Heart left ventricle (tissue), 16 donors: ENCODE data around the gene APOBEC4. TPM values are rescaled to one million over a fixed set of nuclear protein-coding genes. Genes with fewer than 3 reads are reported as not detected.

Source experiments
- ATAC-seq, 4 donors: fragments of 200-7000 bp; cut with Tn5 transposase; one replicate each; pipeline ENCODE4 v1.9.1; 2020 to 2022; ENCODE audit warnings: moderate library complexity in 4 of 4, mild to moderate bottlenecking in 3 of 4, moderate number of reproducible peaks in 1 of 4
- DNase-seq, 5 donors: peaks; one replicate each; pipeline ENCODE4 v3.0.0-alpha.2; 2020
- H3K27ac ChIP-seq, 12 donors: fragments of 200-600 bp; sonication (generic) in 4 of 12; one replicate each; pipeline versions ENCODE4 v1.5.0 to v1.8.0; 2016 to 2022; ENCODE audit warnings: mild to moderate bottlenecking in 2 of 12
- H3K27me3 ChIP-seq, 9 donors: fragments of 200-600 bp; sonication (generic) in 2 of 9; one replicate each; pipeline versions ENCODE4 v1.5.1 to v1.8.0; 2016 to 2022; ENCODE audit warnings: mild to moderate bottlenecking in 3 of 9
- H3K36me3 ChIP-seq, 9 donors: fragments of 200-600 bp; sonication (generic) in 2 of 9; one replicate each; pipeline versions ENCODE4 v1.5.0 to v1.8.0; 2018 to 2022; ENCODE audit warnings: mild to moderate bottlenecking in 2 of 9
- H3K4me1 ChIP-seq, 12 donors: fragments of 200-600 bp; sonication (generic) in 4 of 12; one replicate each; pipeline versions ENCODE4 v1.5.0 to v1.8.0; 2016 to 2022; ENCODE audit warnings: mild to moderate bottlenecking in 3 of 12
- H3K4me3 ChIP-seq, 12 donors: fragments of 200-600 bp; sonication (generic) in 4 of 12; one replicate each; pipeline versions ENCODE4 v1.5.0 to v1.8.0; 2017 to 2022; ENCODE audit warnings: mild to moderate bottlenecking in 9 of 12, moderate library complexity in 4 of 12
- H3K9me3 ChIP-seq, 12 donors: fragments of 200-600 bp; sonication (generic) in 4 of 12; one replicate each; pipeline versions ENCODE4 v1.5.0 to v1.8.0; 2016 to 2022; ENCODE audit warnings: mild to moderate bottlenecking in 1 of 12
- POLR2A ChIP-seq, 2 donors: fragments of 450-650 bp; IDR thresholded peaks; one replicate each; pipeline ENCODE4 v1.6.1; 2017; ENCODE audit warnings: antibody characterized with exemption in 2 of 2, mild to moderate bottlenecking in 2 of 2, moderate library complexity in 2 of 2
- WGBS, 4 donors: extraction: QIAGEN DNeasy Blood & Tissue Kit in 2 of 4; methylation state at CpG; one replicate each; pipeline versions ENCODE4 v1.1.5 to v1.1.7; 2013 to 2018; 5-methylcytosine and 5-hydroxymethylcytosine counted together
- intact Hi-C, 10 donors: fragments of 100-400 bp; cut with DNase I; formaldehyde crosslinking; loops; one replicate each; pipeline versions ENCODE4 v1.11.1 to v1.14.2; 2022
- polyA plus RNA-seq, 2 donors: library from polyadenylated mRNA; stranded (reverse); fragments of 200-250 nt; gene quantifications; one replicate each; pipeline ENCODE4 v1.2.3, GENCODE V29; 2013
- total RNA-seq, 9 donors: library from RNA; depleted of rRNA in 2 of 9; stranded (reverse); fragments of >200 nt in 2 of 9; fragmentation: NEBNext Ultra II Directional in 3 of 9; extraction: Animal tissue kit (Norgen Biotek cat#: 25700) in 3 of 9; gene quantifications; one replicate each; pipeline versions ENCODE4 v1.1.0 to v1.2.4, GENCODE V29; 2016 to 2023
- TF ChIP-seq, protein P1 (sequence below), 12 donors: fragments of 200-600 bp; sonication (generic) in 4 of 12; IDR thresholded peaks; one replicate each; pipeline versions ENCODE4 v1.5.0 to v1.8.0; 2018 to 2022; ENCODE audit warnings: antibody characterized with exemption in 12 of 12, mild to moderate bottlenecking in 5 of 12
- donor health status: ischemic (EF 13 %, LVEDD 7.1; RV severe dilation, severe dysfunction).
- donor health status: healthy with polysubstance abuse.
- donor health status: DM: no; HTN: yes; CAD: no.
- donor health status: DM: no; HTN: no; CAD: no.
- donor health status: ischemic (EF 25% LVEDD 6.9; RV normal size, moderate dysfunction).
- donor health status: ischemic (EF 25% LVEDD 5.7; RV mildly dilated, moderate dysfunction).
- donor health status: healthy.
- donor health status: DM: yes; HTN: yes; CAD: no.
- donor health status: ischemic (EF 35%, LVEDD 5.7; RV mildly dilated, moderate dysfunction).
- donor health status: nonischemic (EF 11% LVEDD 7.7; RV severe dilation, severe dysfunction).
- donor health status: DM: yes; HTN: yes; CAD: no.
- donor health status: PGD.
- donor health status: ischemic (EF 29% LVEDD 5.4; RV normal size, mild dysfunction).
- donor health status: nonischemic (EF 23%, LVEDD 6.1; RV moderate dilation, normal function).

The APOBEC4 gene
- total and polyA plus RNA-seq, 11 donors: 0.30 TPM; not detected in 10

DNA sequence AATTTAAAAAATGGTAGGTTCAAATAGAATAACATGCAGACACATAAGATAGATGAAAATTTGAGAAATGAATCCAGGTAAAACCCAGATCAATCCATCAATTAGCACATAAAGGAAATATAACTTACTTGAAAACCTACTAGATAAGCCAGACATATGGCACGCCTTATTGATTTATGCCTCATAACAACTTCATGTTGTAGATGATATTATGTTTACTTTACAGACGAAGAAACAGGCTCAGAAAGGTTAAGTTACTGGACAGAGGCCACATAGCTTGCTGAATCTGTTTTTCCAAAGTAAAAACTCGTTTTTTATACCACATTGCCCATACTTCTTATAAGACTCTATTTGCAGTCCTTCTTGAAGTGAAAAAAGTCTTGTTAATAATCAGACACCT is 40.7 kb downstream of the APOBEC4 start:
- ATAC-seq: no peak
- TF ChIP-seq, protein P1, sequence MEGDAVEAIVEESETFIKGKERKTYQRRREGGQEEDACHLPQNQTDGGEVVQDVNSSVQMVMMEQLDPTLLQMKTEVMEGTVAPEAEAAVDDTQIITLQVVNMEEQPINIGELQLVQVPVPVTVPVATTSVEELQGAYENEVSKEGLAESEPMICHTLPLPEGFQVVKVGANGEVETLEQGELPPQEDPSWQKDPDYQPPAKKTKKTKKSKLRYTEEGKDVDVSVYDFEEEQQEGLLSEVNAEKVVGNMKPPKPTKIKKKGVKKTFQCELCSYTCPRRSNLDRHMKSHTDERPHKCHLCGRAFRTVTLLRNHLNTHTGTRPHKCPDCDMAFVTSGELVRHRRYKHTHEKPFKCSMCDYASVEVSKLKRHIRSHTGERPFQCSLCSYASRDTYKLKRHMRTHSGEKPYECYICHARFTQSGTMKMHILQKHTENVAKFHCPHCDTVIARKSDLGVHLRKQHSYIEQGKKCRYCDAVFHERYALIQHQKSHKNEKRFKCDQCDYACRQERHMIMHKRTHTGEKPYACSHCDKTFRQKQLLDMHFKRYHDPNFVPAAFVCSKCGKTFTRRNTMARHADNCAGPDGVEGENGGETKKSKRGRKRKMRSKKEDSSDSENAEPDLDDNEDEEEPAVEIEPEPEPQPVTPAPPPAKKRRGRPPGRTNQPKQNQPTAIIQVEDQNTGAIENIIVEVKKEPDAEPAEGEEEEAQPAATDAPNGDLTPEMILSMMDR (IDR thresholded peaks at IDR 0.05): no peak
- no peak for TF ChIP-seq POLR2A (IDR thresholded peaks at IDR 0.05)

GRCh38 chr1:183611021-183611420 is 42.1 kb downstream of the APOBEC4 start:
- peak overlapping the region in 3 of 12 donors; percentile 13 to 70 (median 64) for H3K27ac ChIP-seq
- H3K36me3 ChIP-seq: no peaks in the 10 kb centered on the region
- no peaks in the 10 kb centered on the region for H3K9me3 ChIP-seq
- 38 to 88% (median 72%) methylated on average over 2 of the region's 2 CpGs for WGBS, 4 donors
- no peaks in the 10 kb centered on the region for H3K27me3 ChIP-seq
- TF ChIP-seq, protein P1 (IDR thresholded peaks at IDR 0.05): no peak
- TF ChIP-seq POLR2A (IDR thresholded peaks at IDR 0.05): no peak
- ATAC-seq (no peak), DNase-seq (no peak)
- peaks cover 0 to 48% (median 21%) of the 10 kb centered on the region in 12 donors for H3K4me1 ChIP-seq
- H3K4me3 ChIP-seq: no peak overlapping the region
- intact Hi-C loops: no loop called here

More for the DNA sequence above, 40.7 kb downstream of the APOBEC4 start:
- intact Hi-C loops: no loop called here
- 79 to 96% (median 91%) methylated on average over 3 of the region's 3 CpGs for WGBS, 4 donors
- no peak overlapping the region for H3K27ac ChIP-seq
- no peaks in the 10 kb centered on the region for H3K27me3 ChIP-seq
- H3K36me3 ChIP-seq: no peaks in the 10 kb centered on the region
- DNase-seq: no peak
- H3K4me3 ChIP-seq: no peak overlapping the region
- H3K9me3 ChIP-seq: no peaks in the 10 kb centered on the region
- H3K4me1 ChIP-seq: peaks cover 0 to 37% (median 21%) of the 10 kb centered on the region in 12 donors

- Histone ChIP-seq H3K27me3 (no peaks in the 10 kb centered on the region), H3K4me3 (peak overlapping the region in 2 of 12 donors; percentile 5 to 11), H3K36me3 (no peaks in the 10 kb centered on the region), H3K9me3 (no peaks in the 10 kb centered on the region), H3K4me1 (peaks cover 0 to 52% (median 21%) of the 10 kb centered on the region in 12 donors), H3K27ac (peak overlapping the region in 11 of 12 donors; percentile 55 to 78 (median 62))
- TF ChIP-seq, protein P1 (IDR thresholded peaks at IDR 0.05): no peak
- no peak for TF ChIP-seq POLR2A (IDR thresholded peaks at IDR 0.05)
- peak; percentile 39 to 66 (median 61) for ATAC-seq
- intact Hi-C loops: no loop called here
- no peak for DNase-seq
- 4 to 25% (median 13%) methylated on average over 3 of the region's 3 CpGs for whole genome bisulfite sequencing, 4 donors
Observed at GRCh38 chr1:183609759-183610452, 43.2 kb downstream of the APOBEC4 start.

GRCh38 chr1:183609313-183609712 is 43.8 kb downstream of the APOBEC4 start:
- 12 to 21% (median 18%) methylated on average over 5 of the region's 5 CpGs for WGBS, 4 donors
- H3K4me1 ChIP-seq: peaks cover 0 to 57% (median 21%) of the 10 kb centered on the region in 12 donors
- ATAC-seq (peak; percentile 72 to 91 (median 89)), DNase-seq (peak; percentile 58 to 76 (median 67))
- TF ChIP-seq, protein P1 (IDR thresholded peaks at IDR 0.05): peak; percentile 22 to 70 (median 57)
- TF ChIP-seq POLR2A (IDR thresholded peaks at IDR 0.05): no peak
- intact Hi-C loops: no loop called here
- no peaks in the 10 kb centered on the region for H3K27me3 ChIP-seq
- no peaks in the 10 kb centered on the region for H3K9me3 ChIP-seq
- peak overlapping the region in 11 of 12 donors; percentile 55 to 78 (median 60) for H3K27ac ChIP-seq
- H3K36me3 ChIP-seq: no peaks in the 10 kb centered on the region
- H3K4me3 ChIP-seq: peak overlapping the region in 2 of 12 donors; percentile 5 to 11
